ENCODE results near the gene MANF.

DNA sequence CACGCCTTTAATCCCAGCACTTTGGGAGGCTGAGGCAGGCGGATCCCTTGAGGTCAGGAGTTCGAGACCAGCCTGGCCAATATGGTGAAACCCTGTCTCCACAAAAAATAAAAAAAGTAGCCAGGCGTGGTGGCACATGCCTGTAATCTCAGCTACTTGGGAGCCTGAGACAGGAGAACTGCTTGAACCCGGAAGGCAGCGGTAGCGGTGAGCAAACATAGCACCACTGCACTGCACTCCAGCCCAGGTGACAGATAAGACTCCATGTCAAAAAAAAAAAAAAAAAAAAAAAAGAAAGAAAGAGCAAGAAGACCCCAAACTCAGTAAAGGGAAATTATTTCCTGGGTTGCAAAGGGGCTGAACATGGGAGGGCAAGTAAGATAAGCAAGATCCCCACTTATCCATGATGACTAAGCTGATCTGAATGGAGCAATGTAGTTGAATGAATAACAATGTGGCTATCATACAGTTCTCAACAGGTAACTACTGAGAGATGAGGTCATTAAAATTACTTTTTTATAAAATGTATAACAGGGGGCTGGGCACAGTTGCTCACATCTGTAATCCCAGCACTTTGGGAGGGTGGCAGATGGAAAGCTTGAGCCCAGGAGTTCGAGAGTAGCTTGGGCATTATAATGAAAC is 52.0 kb downstream of the MANF start:
- no peak for TF ChIP-seq EZH2 (IDR thresholded peaks at IDR 0.05; ENCODE audit: low read length, missing control alignments)
- TF ChIP-seq CTCF (conservative IDR thresholded peaks at IDR 0.05 in 1 of 2, IDR thresholded peaks at IDR 0.05 in 1 of 2; ENCODE audit: low read depth in 1 of 2, low read length in 2 of 2): no peak

Measured in fibroblast of lung (primary cell).